ENCODE measurements around the gene ABCC6.
"Not testable (repeated sequence)": the region's sequence is repeated elsewhere in the genome, so short reads cannot be mapped to it uniquely, and the experiment has no call there.

DNA sequence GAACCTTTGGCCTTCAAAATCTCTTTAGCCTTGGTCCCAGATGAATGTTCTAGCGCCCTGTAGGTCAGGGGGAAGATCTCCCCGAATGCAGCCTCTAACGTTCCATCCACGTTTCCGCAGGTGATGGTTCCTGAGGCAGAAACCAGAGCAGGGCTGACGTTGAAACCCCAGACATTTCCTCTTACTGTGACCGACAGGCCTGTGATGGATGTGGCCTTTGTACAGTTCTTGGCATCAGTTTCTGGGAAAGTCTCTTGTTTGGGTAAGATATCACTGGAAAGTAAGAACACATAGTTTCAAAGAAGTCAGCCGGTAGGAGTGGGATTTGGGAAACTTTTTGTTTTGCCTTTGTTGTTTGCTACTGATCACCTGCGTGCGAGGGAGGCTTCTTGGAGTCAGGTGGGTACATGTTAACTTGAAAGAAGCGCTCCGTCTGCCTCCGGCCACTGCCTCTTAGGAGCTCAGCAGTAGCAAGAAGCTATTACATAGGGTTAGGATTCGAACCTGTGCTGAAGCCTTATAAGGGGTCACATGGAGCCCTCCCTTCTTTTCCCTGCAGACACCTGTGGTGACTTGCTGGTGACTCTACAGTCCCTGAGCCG is 39.8 kb upstream of the ABCC6 start:
- TF ChIP-seq CTCF (IDR thresholded peaks at IDR 0.05; ENCODE audit: insufficient read depth, low read depth, low read length); EZH2 (IDR thresholded peaks at IDR 0.05; ENCODE audit: insufficient read depth, low read length): not testable (repeated sequence)

Measured in astrocyte (in vitro differentiated cells and primary cell).